PC-9 (cell line): ENCODE measurements around the gene DNASE1L2. TPM values are rescaled to one million over a fixed set of nuclear protein-coding genes. Genes with fewer than 3 reads are reported as not detected.

Source experiments
- BruUV-seq: library from RNA; stranded (reverse); fragments of 400-500 nt; replicated peaks from 2 replicates; lab custom pipeline; 2021; lab: Mats Ljungman, UMichigan
- CTCF ChIA-PET: fragments of 300-600 bp; sonication (Branson Sonifier 250); formaldehyde crosslinking; loops from one replicate; lab custom pipeline; 2022; ENCODE audit warnings: antibody characterized with exemption; lab: Charles Lee
- POLR2A ChIA-PET: fragments of 300-600 bp; sonication (Branson Sonifier 250); formaldehyde crosslinking; loops from one replicate; lab custom pipeline; 2022; ENCODE audit warnings: antibody characterized with exemption; ENCODE audit not compliant: unreplicated experiment; lab: Charles Lee
- DNase-seq, 2 experiments: peaks; one replicate each; pipeline versions ENCODE4 v3.0.0 to v3.0.0-alpha.2; 2015 to 2022; ENCODE audit warnings: mixed read lengths in 1 of 2
- H2AFZ ChIP-seq: fragments of 200-600 bp; sonication (generic); 2 replicates; pipeline ENCODE4 v1.8.1; 2017; ENCODE audit warnings: antibody characterized with exemption
- H3F3A ChIP-seq: fragments of 200-600 bp; sonication (generic); 2 replicates; pipeline ENCODE4 v1.8.1; 2017; ENCODE audit warnings: antibody characterized with exemption, mild to moderate bottlenecking, low read depth; ENCODE audit not compliant: insufficient read depth
- H3K27ac ChIP-seq: fragments of 200-600 bp; sonication (generic); 2 replicates; pipeline ENCODE4 v1.6.1; 2016; ENCODE audit warnings: mixed run types
- H3K27me3 ChIP-seq: fragments of 200-600 bp; sonication (generic); 2 replicates; pipeline ENCODE4 v1.6.1; 2016; ENCODE audit warnings: low read depth, mixed run types; ENCODE audit not compliant: insufficient read depth
- H3K36me3 ChIP-seq: fragments of 200-600 bp; sonication (generic); 2 replicates; pipeline ENCODE4 v1.6.1; 2016; ENCODE audit warnings: low read depth, mixed run types
- H3K4me1 ChIP-seq: fragments of 200-600 bp; sonication (generic); replicated peaks from 2 replicates; pipeline ENCODE4 v1.6.1; 2016; ENCODE audit warnings: mixed run types; ENCODE audit not compliant: insufficient read depth
- H3K4me2 ChIP-seq: fragments of 200-600 bp; sonication (generic); 2 replicates; pipeline ENCODE4 v1.6.1; 2017; ENCODE audit warnings: mixed run types
- H3K4me3 ChIP-seq: fragments of 200-600 bp; sonication (generic); 2 replicates; pipeline ENCODE4 v1.6.1; 2016; ENCODE audit warnings: mixed run types
- H3K79me2 ChIP-seq: fragments of 200-600 bp; sonication (generic); 2 replicates; pipeline ENCODE4 v1.6.1; 2017; ENCODE audit warnings: low read depth, mixed run types
- H3K9me2 ChIP-seq: fragments of 200-600 bp; sonication (generic); 2 replicates; pipeline ENCODE4 v1.8.1; 2017; ENCODE audit warnings: mild to moderate bottlenecking; ENCODE audit not compliant: insufficient read depth
- H3K9me3 ChIP-seq: fragments of 200-600 bp; sonication (generic); 2 replicates; pipeline ENCODE4 v1.8.1; 2016; ENCODE audit warnings: low read depth; ENCODE audit not compliant: insufficient read depth
- H4K20me1 ChIP-seq: fragments of 200-600 bp; sonication (generic); 2 replicates; pipeline ENCODE4 v1.8.1; 2017; ENCODE audit not compliant: insufficient read depth
- CTCF ChIP-seq: fragments of 200-600 bp; sonication (generic); conservative IDR thresholded peaks from 2 replicates; pipeline ENCODE4 v1.6.1; 2017; ENCODE audit warnings: mixed run types, antibody characterized with exemption, mild to moderate bottlenecking, moderate library complexity
- EZH2 ChIP-seq: fragments of 200-600 bp; sonication (generic); IDR thresholded peaks from 2 replicates; pipeline ENCODE4 v1.8.0; 2017; ENCODE audit warnings: antibody characterized with exemption, low read depth
- intact Hi-C: fragments of 100-400 bp; cut with micrococcal nuclease; formaldehyde crosslinking; loops from one replicate; pipeline ENCODE4 v1.10.0; 2022; ENCODE audit not compliant: unreplicated experiment
- total RNA-seq: library from RNA; stranded (reverse); gene quantifications from 2 replicates; pipeline ENCODE4 v1.2.3, GENCODE V29; 2021

The DNASE1L2 gene
- total RNA-seq, 1 experiment from 2014 or later, result 7.3 TPM

- Histone ChIP-seq H3K9me3 (no peaks in the 10 kb centered on the region), H2AFZ (no peak overlapping the region), H3K4me3 (no peak overlapping the region), H3K79me2 (peaks cover 17% of the 10 kb centered on the region), H3K9me2 (no peaks in the 10 kb centered on the region), H3F3A (no peaks in the 10 kb centered on the region; the same call in 1 of the 2 replicates), H3K27me3 (no peaks in the 10 kb centered on the region), H3K4me1 (no peaks in the 10 kb centered on the region), H3K4me2 (no peak overlapping the region), H3K27ac (no peak overlapping the region), H4K20me1 (peaks cover 4% of the 10 kb centered on the region), H3K36me3 (no peaks in the 10 kb centered on the region)
- DNase-seq, result no peak
- POLR2A ChIA-PET, result no interaction called here
- BruUV-seq, result no TSS peak
- TF ChIP-seq EZH2 (no peak), CTCF (no peak)
- intact Hi-C loops, result no loop called here
- CTCF ChIA-PET, result no interaction called here
These were observed 35.7 kb downstream of the DNASE1L2 start for GRCh38 chr16:2271848-2272461.

GRCh38 chr16:2273484-2273883 is 37.2 kb downstream of the DNASE1L2 start:
- H2AFZ ChIP-seq, result no peak overlapping the region
- POLR2A ChIA-PET, result no interaction called here
- no TSS peak for BruUV-seq

GRCh38 chr16:2273931-2274330 is 37.7 kb downstream of the DNASE1L2 start:
- ChIA-PET CTCF (no interaction called here), POLR2A (no interaction called here)
- intact Hi-C loops, result no loop called here
- no peak overlapping the region for H3K27ac ChIP-seq
- no peaks in the 10 kb centered on the region for H3K36me3 ChIP-seq
- H3K4me2 ChIP-seq, result no peak overlapping the region
- H4K20me1 ChIP-seq, result peaks cover 3% of the 10 kb centered on the region; the same call in 1 of the 2 replicates
- no peaks in the 10 kb centered on the region for H3F3A ChIP-seq
- no TSS peak for BruUV-seq
- H3K9me3 ChIP-seq, result no peaks in the 10 kb centered on the region
- no peaks in the 10 kb centered on the region for H3K9me2 ChIP-seq
- peaks cover 8% of the 10 kb centered on the region for H3K79me2 ChIP-seq
- H3K27me3 ChIP-seq, result peaks cover 15% of the 10 kb centered on the region; the same call in 1 of the 2 replicates
- TF ChIP-seq CTCF (no peak), EZH2 (no peak)
- H3K4me1 ChIP-seq, result no peaks in the 10 kb centered on the region
- H2AFZ ChIP-seq, result no peak overlapping the region
- no peak for DNase-seq
- H3K4me3 ChIP-seq, result no peak overlapping the region

More at GRCh38 chr16:2273484-2273883, 37.2 kb downstream of the DNASE1L2 start:
- Histone ChIP-seq H3K79me2 (peaks cover 8% of the 10 kb centered on the region), H3K4me2 (no peak overlapping the region), H4K20me1 (peaks cover 3% of the 10 kb centered on the region; the same call in 1 of the 2 replicates), H3K27ac (no peak overlapping the region), H3K9me2 (no peaks in the 10 kb centered on the region), H3F3A (no peaks in the 10 kb centered on the region), H3K27me3 (peaks cover 11% of the 10 kb centered on the region; the same call in 1 of the 2 replicates), H3K36me3 (no peaks in the 10 kb centered on the region), H3K4me3 (no peak overlapping the region), H3K4me1 (no peaks in the 10 kb centered on the region), H3K9me3 (no peaks in the 10 kb centered on the region)
- no peak for DNase-seq
- CTCF ChIA-PET, result no interaction called here
- TF ChIP-seq CTCF (no peak), EZH2 (no peak)
- intact Hi-C loops, result no loop called here
